ENCODE measurements around the gene DNM3.

GRCh38 chr1:172179918-172180317 is 338.6 kb downstream of the DNM3 start:
- TF ChIP-seq EZH2 (IDR thresholded peaks at IDR 0.05; ENCODE audit: insufficient read depth, poor library complexity, severe bottlenecking) (no peak), EZH2phosphoT487 (IDR thresholded peaks at IDR 0.05; ENCODE audit: insufficient read depth, low read depth) (no peak)

Data from GM23248 (cell line).